GM21390 (cell line): ENCODE measurements around the gene UNC13D.
"Not testable (repeated sequence)": the region's sequence is repeated elsewhere in the genome, so short reads cannot be mapped to it uniquely, and the experiment has no call there.

Experiments used
- ATAC-seq: cut with Tn5 transposase; IDR thresholded peaks from one replicate; pipeline ENCODE4 v1.9.1; 2021; ENCODE audit not compliant: unreplicated experiment

Gene UNC13D

GRCh38 chr17:75853433-75853832, 9.2 kb upstream of the UNC13D start:
- no peak for ATAC-seq

- ATAC-seq, result not testable (repeated sequence)
Measured at GRCh38 chr17:75851693-75851991, 7.4 kb upstream of the UNC13D start.

DNA sequence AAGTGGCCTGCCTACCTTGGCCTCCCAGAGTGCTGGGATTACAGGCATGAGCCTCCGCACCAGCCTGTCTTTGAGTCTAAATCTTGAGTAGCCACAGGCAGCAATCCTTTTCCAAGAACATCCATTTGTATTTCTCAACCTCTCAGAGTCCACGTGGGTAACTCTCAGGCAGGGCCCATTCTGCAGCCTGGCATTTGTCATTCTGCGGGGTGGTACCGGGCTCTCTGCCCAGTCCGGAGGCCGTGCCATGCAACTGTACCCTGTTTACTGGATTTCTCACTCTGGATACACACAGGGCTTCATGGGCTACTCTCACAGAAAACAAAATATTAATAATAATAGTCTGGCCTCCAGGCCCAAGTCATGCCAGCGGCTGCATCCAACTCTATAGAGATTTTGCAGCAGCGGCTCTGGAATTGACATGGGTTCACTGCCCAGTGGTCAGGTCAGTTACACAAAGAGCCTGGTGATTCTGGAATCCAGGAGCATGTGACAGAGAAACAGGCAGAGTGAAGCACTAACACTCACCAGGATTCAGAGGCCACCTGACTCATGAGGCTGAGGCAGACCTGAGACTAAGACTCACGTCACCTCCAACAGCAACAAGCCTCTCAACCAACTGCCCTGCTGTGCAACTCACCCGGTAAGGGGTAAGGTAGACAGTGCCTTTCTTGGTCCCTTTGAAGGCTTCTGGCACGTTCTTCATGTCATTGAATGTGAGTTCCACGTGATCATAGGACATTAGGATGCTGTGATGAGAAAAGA, 6.9 kb upstream of the UNC13D start:
- ATAC-seq, result no peak

DNA sequence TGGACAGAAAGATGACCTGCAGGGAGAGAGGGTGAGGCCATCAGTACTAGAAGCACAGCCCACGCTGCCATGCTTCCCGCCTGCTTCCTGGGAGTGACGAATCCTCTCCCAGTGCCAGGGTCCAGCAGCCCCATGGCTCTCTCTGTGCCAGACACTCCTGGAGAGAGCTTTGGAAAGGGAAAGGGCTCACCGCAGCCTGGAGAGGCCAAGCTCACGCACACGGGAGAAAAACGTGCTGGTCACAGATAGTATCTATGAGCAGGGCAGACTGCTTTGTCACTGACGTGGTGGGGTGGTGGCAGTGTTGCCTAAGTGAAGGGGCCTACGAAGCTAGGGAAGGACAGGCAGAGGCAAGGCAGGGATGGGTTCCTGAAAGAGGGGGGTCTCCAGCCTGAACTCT, 5.5 kb upstream of the UNC13D start:
- ATAC-seq, result no peak

GRCh38 chr17:75849279-75849646, 5.1 kb upstream of the UNC13D start:
- no peak for ATAC-seq

DNA sequence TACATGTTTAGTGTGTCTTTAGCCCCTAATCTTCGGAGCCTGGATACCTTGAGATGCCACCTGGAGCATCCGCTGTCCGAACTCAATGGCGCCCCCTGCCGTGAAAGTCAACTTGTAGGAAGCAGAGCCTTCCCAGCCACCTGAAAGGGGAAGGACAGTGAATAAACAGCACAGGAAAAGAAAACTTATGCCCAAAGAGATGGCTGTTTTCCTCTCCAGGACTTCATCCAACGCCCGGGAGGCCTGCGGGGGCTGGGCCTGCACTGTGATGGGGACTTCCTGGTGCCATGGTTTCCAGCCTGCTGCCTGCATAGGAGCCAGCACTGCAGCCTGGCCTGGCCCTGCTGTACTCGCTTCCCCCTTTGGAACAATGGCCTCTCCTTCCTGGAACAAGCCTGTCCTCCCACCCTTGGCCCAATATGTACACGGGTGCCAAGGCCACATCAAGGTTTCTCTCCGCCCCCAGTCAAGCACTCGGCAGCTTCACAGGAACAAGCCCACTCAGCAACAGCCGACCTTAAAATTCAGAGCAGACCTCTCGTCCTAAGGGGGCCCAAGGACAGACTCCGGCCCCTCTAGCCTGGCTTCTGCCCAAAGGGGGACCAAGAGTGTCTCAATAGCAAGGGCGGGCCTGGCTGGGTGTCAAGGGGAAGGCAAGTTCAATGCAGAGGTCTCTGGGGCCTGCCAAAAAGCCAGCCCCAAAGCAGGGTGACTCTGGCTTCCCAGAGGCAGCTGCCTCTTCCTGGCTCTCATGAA, 4.5 kb upstream of the UNC13D start:
- ATAC-seq, result no peak

DNA sequence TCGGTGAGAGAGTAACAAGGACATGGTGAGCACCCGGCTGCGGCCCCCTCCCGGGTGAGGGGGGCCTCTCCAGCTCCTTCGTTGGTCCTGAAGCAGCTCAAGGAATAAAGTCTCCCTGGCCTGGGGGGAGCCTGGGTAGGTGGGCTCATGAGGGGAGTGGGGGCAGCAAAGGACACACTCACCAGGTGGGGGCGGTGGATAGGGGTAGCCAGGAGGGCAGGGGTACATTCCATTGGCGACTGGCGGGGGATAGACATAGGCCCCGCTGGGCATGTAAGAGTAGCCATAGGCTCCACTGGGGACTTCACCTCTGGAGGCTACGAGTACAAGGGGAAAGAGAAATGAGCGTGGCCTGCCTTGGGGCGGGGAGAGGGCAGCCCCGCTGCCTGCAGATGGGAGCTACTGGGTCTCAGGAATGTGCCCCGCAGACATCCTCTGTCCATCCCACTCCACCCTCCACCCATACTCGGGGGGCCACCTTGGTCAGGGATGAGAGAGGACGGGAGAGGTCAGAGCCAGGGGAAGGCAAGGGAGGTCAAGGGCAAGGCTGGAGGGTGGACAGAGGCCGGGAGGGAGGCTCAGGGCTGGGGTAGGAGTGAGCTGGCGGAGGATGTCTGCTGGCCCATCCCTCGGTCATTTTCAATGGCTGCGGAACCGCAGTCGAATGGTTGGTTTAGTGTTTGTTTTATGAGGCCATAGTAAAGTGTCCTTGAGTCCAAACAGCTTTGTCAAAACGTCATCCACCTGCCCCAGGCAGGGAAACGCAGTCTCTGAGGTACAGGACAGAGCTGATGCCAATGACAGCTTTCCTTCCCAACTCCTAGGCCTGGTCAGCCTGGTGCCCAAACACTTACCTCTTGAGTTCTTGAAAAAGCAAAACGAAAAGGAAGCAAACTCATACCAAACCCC, 3.7 kb upstream of the UNC13D start:
- no peak for ATAC-seq

DNA sequence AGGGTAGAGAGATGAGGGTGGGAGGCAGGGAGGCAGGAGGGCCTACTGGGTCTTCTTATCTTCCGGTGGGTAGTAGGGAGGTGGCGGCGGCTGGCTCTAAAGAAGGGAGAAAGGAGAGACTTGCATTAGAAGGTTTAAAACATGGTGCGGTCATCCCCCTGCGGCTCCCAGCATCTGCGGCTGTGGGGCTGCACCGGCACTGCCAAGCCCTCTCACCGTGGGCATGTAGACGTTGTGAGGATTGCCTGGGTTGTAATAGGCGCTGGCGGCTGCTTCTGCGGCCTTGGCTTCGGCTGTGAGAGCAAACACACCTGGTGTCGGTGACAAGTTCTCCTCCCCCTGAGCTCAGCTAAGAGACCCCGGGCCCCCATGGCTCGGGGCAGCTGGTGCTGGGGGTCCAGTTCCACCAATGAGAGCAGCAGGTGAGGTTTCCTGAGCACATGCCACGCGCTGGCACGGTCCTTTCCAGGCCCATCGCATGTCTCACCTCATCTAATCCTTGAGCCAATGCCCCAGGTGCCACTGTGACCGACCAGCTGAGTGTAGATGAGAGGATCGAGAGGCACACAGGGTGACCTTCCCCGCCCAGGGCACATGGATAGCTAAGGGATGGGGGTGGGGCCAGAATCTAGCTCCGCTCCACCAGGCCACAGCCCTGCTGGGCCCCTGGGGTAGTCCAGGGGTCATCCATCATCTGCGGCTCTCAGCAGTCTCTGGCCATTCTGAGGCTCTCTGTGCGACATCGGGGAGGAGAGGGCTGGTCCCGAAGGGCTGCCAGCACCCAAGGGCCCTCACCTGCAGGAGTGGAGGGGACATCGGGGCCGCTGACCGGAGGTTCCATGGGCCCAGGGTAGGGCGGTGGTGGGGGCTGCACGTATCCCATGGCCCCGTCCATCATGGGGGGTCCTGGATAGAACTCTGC, 2.7 kb upstream of the UNC13D start:
- no peak for ATAC-seq

- no peak for ATAC-seq
Measured at GRCh38 chr17:75845933-75846691, 1.9 kb upstream of the UNC13D start.

DNA sequence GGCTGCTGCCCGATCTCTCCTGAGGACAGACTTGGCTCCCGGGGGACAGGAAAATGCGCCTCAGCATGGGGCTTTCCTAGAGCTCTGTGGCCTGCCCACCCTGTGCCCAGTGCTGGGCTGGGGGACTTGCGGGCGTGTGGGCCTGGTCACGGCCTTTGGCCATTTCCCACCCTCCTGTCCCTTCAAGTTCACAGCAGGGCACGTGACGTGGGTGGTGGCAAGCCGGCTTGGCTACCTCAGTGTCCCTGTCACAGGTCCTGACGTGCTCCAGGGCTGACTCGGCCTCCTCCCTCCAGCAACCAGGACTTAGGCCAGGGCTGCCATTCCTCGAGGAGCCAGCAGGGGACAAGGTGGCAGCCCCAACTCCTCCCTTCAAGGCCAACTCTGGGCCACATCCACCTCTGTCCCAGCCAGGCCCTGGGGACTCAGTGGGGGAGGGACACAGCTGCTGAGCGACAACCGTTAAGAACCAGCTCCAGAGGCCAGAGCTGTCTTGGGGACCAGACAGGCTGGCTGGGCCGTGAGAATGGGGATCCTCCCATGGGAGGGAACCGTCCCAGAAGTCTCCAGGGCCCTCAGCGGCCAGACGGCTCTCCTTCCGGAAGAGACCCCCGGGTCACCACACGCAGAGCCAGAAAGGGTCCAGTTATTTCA, 981 bp upstream of the UNC13D start:
- ATAC-seq, result peak; percentile 76

- ATAC-seq, result peak; percentile 18
Measured at GRCh38 chr17:75844530-75845057, 390 bp upstream of the UNC13D start.

DNA sequence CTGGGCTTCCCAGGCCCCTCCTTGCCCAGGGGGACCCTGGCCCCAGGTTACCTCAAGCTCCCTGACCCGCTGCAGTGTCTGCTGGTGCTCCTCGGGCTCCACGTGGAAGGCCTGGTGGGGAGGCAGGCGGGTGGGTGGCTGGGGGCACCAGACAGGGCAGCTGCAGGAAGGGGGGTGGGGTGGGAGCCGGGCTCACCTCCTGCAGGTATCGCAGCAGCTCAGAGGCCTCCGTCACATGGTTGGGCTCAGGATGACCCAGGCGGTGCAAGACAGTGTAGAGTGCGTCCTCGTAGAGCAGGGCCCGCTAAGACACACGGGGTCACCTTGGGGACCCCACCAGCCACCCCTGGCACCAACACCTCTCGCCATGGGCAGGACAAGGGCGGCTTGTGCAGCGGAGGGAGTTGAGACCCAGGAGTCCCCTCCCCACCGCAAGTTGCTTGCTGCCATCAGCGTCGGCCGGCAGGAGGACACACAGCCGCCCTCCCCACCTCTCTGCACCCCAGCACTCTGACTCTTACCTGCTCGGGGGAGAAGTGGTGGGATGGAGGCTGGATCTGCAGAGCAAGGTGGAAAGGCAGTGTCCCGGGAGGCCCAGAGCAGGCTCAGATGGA, 1.1 kb downstream of the UNC13D start:
- ATAC-seq, result no peak

GRCh38 chr17:75842411-75842810, 1.8 kb downstream of the UNC13D start:
- no peak for ATAC-seq

GRCh38 chr17:75840799-75841164, 3.4 kb downstream of the UNC13D start:
- ATAC-seq, result no peak

DNA sequence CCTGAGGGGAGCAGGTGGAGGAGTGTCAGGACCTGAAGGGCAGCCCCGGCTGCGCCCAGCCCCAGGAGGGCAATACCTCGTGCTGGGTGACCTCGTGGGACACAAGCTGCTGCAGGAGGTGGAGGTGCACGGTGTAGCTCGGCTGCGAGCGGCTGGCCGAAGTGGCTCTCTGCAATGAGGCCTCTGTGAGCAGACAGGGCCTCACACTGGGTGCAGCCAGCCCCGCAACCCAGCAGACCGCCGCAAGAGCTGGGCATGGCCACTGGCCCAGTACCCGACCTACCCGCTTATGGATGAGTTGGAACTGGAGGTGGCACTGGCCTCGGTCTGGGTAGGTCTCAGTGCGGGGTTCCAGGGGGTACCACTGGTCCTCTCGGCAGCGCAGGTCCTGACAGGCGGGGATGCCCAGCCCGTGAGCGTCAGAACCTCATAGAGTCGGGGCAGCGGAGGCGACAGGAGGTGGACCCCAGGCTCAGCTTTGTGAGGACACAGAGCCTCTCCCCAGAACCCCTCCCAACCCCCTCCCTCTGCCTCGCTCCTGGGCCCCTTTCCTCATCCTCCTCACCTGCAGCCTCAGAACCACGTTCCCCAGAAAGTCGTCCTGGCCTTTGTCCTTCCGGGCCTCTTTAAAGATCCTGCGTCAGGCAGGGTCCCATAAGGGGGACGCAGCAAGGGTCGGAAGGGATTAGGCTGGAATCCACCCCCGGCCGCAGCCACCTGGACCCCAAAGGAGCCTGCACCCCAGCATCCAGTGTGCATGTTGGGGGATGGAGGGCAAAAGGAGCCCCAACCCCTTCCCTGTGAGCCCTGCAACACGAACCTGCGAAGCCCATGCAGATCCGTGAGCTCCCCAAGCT, 4.0 kb downstream of the UNC13D start:
- ATAC-seq, result no peak

DNA sequence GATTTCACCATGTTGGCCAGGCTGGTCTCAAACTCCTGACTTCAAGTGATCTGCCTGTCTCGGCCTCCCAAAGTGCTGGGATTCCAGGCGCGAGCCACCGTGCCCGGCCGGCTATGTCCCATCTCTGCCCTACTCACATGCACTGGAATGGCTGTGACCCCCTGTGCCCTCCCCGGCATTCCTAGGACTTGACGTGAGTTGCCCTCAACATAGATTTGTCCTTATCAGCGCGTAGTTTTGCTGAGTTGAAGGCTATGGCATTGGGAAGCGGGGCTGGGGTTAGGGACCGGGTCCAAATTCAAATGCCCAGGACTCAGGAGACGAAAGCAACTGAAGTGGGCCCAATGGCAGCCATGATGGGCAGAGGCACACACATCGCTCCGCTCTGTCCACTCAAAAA, 5.8 kb downstream of the UNC13D start:
- no peak for ATAC-seq

GRCh38 chr17:75837899-75838298, 6.3 kb downstream of the UNC13D start:
- ATAC-seq, result no peak

DNA sequence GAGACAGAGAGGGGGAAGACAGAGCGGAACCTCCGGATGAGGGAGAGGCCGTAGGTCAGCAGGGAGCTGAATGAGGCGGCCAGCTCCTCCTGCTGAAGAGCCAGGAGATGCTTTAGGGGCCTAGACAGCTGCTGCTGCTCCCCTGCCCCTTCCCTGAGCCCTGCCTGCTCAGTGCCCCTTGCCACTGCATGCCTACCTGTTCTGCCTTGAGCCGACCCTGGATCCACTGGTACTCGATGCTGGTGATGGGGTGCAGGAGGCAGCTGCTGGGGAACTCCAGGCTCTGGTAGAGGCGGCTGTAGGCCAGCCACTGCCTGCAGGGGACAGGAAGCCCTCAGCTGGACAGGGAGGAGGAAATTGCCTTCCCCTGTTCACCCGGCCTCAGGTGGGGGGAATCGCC, 7.6 kb downstream of the UNC13D start:
- no peak for ATAC-seq
